ENCODE results near the gene CDK16. TPM values are rescaled to one million over a fixed set of nuclear protein-coding genes. Genes with fewer than 3 reads are reported as not detected.

Gene CDK16
- total and polyA plus RNA-seq, 2 donors (not counting 1 experiment from before 2014, with no cell fraction given): 57.6 to 104 TPM

GRCh38 chrX:47212381-47213293 lies 5.8 kb upstream of the CDK16 start:
- no peak overlapping the region for H3K9ac ChIP-seq (ENCODE audit: insufficient read depth, low read length)
- DNase-seq (ENCODE audit: low read depth in 2 of 2): no peak
- H3K4me3 ChIP-seq (replicated peaks in 1 of 4; ENCODE audit: control extremely low read depth in 1 of 4, insufficient read depth in 1 of 4, low read depth in 3 of 4, low read length in 4 of 4): no peak overlapping the region
- peaks cover 6% of the 10 kb centered on the region for H3K4me1 ChIP-seq (ENCODE audit: control insufficient read depth, extremely low read depth, insufficient read depth, low read length)
- H3K79me2 ChIP-seq (ENCODE audit: control insufficient read depth, insufficient read depth, low read length): no peaks in the 10 kb centered on the region
- peaks cover 50% of the 10 kb centered on the region for H3K36me3 ChIP-seq (ENCODE audit: control insufficient read depth, insufficient read depth, low read length)
- no peaks in the 10 kb centered on the region for H4K20me1 ChIP-seq (ENCODE audit: control insufficient read depth, extremely low read depth, insufficient read depth, low read length)
- H3K4me2 ChIP-seq (ENCODE audit: extremely low read depth, insufficient read depth, low read length): no peak overlapping the region
- no peak overlapping the region for H3K27ac ChIP-seq (ENCODE audit: insufficient read depth, low read length)
- H3K9me3 ChIP-seq (ENCODE audit: control insufficient read depth, insufficient read depth, low read depth, low read length): no peaks in the 10 kb centered on the region
- no peak for TF ChIP-seq EZH2 (IDR thresholded peaks at IDR 0.05; ENCODE audit: low read length, missing control alignments)
- TF ChIP-seq, protein P1, sequence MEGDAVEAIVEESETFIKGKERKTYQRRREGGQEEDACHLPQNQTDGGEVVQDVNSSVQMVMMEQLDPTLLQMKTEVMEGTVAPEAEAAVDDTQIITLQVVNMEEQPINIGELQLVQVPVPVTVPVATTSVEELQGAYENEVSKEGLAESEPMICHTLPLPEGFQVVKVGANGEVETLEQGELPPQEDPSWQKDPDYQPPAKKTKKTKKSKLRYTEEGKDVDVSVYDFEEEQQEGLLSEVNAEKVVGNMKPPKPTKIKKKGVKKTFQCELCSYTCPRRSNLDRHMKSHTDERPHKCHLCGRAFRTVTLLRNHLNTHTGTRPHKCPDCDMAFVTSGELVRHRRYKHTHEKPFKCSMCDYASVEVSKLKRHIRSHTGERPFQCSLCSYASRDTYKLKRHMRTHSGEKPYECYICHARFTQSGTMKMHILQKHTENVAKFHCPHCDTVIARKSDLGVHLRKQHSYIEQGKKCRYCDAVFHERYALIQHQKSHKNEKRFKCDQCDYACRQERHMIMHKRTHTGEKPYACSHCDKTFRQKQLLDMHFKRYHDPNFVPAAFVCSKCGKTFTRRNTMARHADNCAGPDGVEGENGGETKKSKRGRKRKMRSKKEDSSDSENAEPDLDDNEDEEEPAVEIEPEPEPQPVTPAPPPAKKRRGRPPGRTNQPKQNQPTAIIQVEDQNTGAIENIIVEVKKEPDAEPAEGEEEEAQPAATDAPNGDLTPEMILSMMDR (conservative IDR thresholded peaks at IDR 0.05 in 1 of 2, IDR thresholded peaks at IDR 0.05 in 1 of 2; ENCODE audit: low read depth in 1 of 2, low read length in 2 of 2): no peak
- no peak overlapping the region for H2AFZ ChIP-seq (ENCODE audit: low read length)
- no peaks in the 10 kb centered on the region for H3K27me3 ChIP-seq (ENCODE audit: control insufficient read depth, insufficient read depth, low read length)

DNA sequence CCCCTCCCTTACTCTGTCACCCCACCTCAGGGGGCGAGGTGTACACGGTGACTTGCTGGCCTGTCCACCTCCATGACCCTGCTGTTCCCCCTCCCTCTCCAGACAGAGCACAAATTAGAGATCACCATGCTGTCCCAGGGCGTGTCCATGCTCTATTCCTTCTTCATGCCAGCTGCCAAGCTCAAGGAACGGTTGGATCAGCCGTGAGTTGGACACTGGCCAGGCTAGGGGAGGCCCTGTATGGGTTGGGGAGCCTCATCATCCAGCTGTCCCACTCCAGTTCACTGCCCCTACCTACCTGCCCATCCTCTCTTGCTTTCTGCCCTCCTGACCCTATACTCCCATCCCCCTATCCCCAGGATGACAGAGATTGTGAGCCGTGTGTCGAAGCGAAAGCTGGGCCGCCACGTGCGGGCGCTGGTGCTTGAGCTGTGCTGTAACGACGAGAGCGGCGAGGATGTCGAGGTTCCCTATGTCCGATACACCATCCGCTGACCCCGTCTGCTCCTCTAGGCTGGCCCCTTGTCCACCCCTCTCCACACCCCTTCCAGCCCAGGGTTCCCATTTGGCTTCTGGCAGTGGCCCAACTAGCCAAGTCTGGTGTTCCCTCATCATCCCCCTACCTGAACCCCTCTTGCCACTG lies 3.9 kb upstream of the CDK16 start:
- TF ChIP-seq, protein P1 (conservative IDR thresholded peaks at IDR 0.05 in 1 of 2, IDR thresholded peaks at IDR 0.05 in 1 of 2; ENCODE audit: low read depth in 1 of 2, low read length in 2 of 2): no peak
- TF ChIP-seq EZH2 (IDR thresholded peaks at IDR 0.05; ENCODE audit: low read length, missing control alignments): no peak
- no peak overlapping the region for H3K9ac ChIP-seq (ENCODE audit: insufficient read depth, low read length)
- no peaks in the 10 kb centered on the region for H3K9me3 ChIP-seq (ENCODE audit: control insufficient read depth, insufficient read depth, low read depth, low read length)
- no peak overlapping the region for H3K4me3 ChIP-seq (replicated peaks in 1 of 4; ENCODE audit: control extremely low read depth in 1 of 4, insufficient read depth in 1 of 4, low read depth in 3 of 4, low read length in 4 of 4)
- peaks cover 6% of the 10 kb centered on the region for H3K4me1 ChIP-seq (ENCODE audit: control insufficient read depth, extremely low read depth, insufficient read depth, low read length)
- H3K27ac ChIP-seq (ENCODE audit: insufficient read depth, low read length): no peak overlapping the region
- no peak overlapping the region for H3K4me2 ChIP-seq (ENCODE audit: extremely low read depth, insufficient read depth, low read length)
- no peaks in the 10 kb centered on the region for H4K20me1 ChIP-seq (ENCODE audit: control insufficient read depth, extremely low read depth, insufficient read depth, low read length)
- no peaks in the 10 kb centered on the region for H3K27me3 ChIP-seq (ENCODE audit: control insufficient read depth, insufficient read depth, low read length)
- no peak overlapping the region for H2AFZ ChIP-seq (ENCODE audit: low read length)
- H3K79me2 ChIP-seq (ENCODE audit: control insufficient read depth, insufficient read depth, low read length): peaks cover 9% of the 10 kb centered on the region
- DNase-seq (ENCODE audit: low read depth in 2 of 2): no peak
- peaks cover 45% of the 10 kb centered on the region for H3K36me3 ChIP-seq (ENCODE audit: control insufficient read depth, insufficient read depth, low read length)

DNA sequence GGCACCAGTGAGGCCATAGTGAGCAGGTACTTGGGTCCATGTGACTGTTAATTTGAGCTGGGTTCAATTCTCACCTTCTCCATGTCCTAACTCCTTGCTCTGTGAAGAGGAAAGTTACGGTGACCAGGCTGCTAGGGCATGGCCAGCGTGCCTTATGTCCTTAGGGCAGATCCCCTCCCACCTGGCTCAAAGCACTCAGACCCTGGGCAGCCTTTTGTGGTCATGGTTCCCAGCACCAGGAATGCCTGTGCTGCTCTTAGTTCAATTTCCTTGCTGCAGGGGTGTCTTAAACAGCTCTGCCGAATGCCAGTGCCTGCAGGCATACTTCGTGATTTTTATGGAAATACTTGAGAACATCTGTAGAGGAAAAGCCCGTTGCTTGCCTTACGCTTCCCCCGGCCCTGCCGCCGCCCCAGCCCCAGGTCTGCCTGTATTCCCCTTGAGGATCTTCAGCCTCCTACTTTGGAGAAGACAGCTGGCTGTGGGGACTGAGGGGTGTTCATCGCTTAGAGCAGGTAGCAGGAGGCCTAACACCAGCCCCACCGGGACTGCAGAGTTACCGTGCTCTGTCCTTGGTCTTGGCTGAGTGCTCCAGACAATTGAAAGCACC lies 3.1 kb upstream of the CDK16 start:
- no peak for DNase-seq (ENCODE audit: low read depth in 2 of 2)
- no peaks in the 10 kb centered on the region for H3K9me3 ChIP-seq (ENCODE audit: control insufficient read depth, insufficient read depth, low read depth, low read length)
- H3K79me2 ChIP-seq (ENCODE audit: control insufficient read depth, insufficient read depth, low read length): peaks cover 18% of the 10 kb centered on the region
- no peak overlapping the region for H3K4me2 ChIP-seq (ENCODE audit: extremely low read depth, insufficient read depth, low read length)
- TF ChIP-seq, protein P1 (conservative IDR thresholded peaks at IDR 0.05 in 1 of 2, IDR thresholded peaks at IDR 0.05 in 1 of 2; ENCODE audit: low read depth in 1 of 2, low read length in 2 of 2): no peak
- TF ChIP-seq EZH2 (IDR thresholded peaks at IDR 0.05; ENCODE audit: low read length, missing control alignments): no peak
- H3K4me3 ChIP-seq (replicated peaks in 1 of 4; ENCODE audit: control extremely low read depth in 1 of 4, insufficient read depth in 1 of 4, low read depth in 3 of 4, low read length in 4 of 4): no peak overlapping the region
- no peak overlapping the region for H2AFZ ChIP-seq (ENCODE audit: low read length)
- peaks cover 6% of the 10 kb centered on the region for H3K4me1 ChIP-seq (ENCODE audit: control insufficient read depth, extremely low read depth, insufficient read depth, low read length)
- H3K27me3 ChIP-seq (ENCODE audit: control insufficient read depth, insufficient read depth, low read length): no peaks in the 10 kb centered on the region
- no peak overlapping the region for H3K27ac ChIP-seq (ENCODE audit: insufficient read depth, low read length)
- no peak overlapping the region for H3K9ac ChIP-seq (ENCODE audit: insufficient read depth, low read length)
- no peaks in the 10 kb centered on the region for H4K20me1 ChIP-seq (ENCODE audit: control insufficient read depth, extremely low read depth, insufficient read depth, low read length)
- H3K36me3 ChIP-seq (ENCODE audit: control insufficient read depth, insufficient read depth, low read length): peaks cover 38% of the 10 kb centered on the region
